SK-N-SH (cell line): ENCODE measurements around the gene WDR48. TPM values are rescaled to one million over a fixed set of nuclear protein-coding genes. Genes with fewer than 3 reads are reported as not detected.

Experiments used
- CTCF ChIA-PET: fragments of 300-600, 350-600 bp; formaldehyde crosslinking; extraction: SDS; loops from one replicate; lab custom pipeline; 2021; lab: Yijun Ruan, JAX
- POLR2A ChIA-PET: fragments of 350-600 bp; sonication (Branson Sonifier 250); formaldehyde crosslinking; extraction: SDS; loops from one replicate; lab custom pipeline; 2020; ENCODE audit warnings: antibody characterized with exemption, inconsistent platforms; lab: Yijun Ruan, JAX
- DNase-seq: peaks from one replicate; pipeline ENCODE4 v3.0.0; 2012
- H2AFZ ChIP-seq: fragments of 200-600 bp; sonication (generic); 2 replicates; pipeline ENCODE4 v1.8.1; 2016; ENCODE audit warnings: antibody characterized with exemption, mild to moderate bottlenecking, low read depth
- H3F3A ChIP-seq: fragments of 200-600 bp; sonication (generic); replicated peaks from 2 replicates; pipeline ENCODE3; 2016; ENCODE audit warnings: antibody characterized with exemption, mild to moderate bottlenecking; ENCODE audit not compliant: insufficient read depth
- H3K27ac ChIP-seq, 2 experiments: fragments of 200-500 bp in 1 of 2; fragments of 200-600 bp in 1 of 2; sonication (Bioruptor generic) in 1 of 2; sonication (generic), shearing (Covaris generic) in 1 of 2; 2 replicates each; pipeline versions ENCODE4 v1.5.1 to v1.6.1; 2014 to 2016; ENCODE audit warnings: low read depth in 2 of 2, inconsistent platforms in 1 of 2, low read length in 1 of 2, mild to moderate bottlenecking in 1 of 2, mixed read lengths in 1 of 2
- H3K27me3 ChIP-seq: fragments of 200-600 bp; sonication (generic), shearing (Covaris generic); 2 replicates; pipeline ENCODE4 v1.6.1; 2016; ENCODE audit warnings: mixed run types; ENCODE audit not compliant: insufficient read depth
- H3K36me3 ChIP-seq, 2 experiments: fragments of 200-500 bp in 1 of 2; fragments of 200-600 bp in 1 of 2; sonication (Bioruptor generic) in 1 of 2; sonication (generic) in 1 of 2; replicated peaks in 1 of 2; 2 replicates each; pipeline versions ENCODE3 to v1.5.1; 2014 to 2016; ENCODE audit warnings: low read length in 1 of 2, mild to moderate bottlenecking in 1 of 2; ENCODE audit not compliant: insufficient read depth in 2 of 2, control insufficient read depth in 1 of 2
- H3K4me1 ChIP-seq, 2 experiments: fragments of 200-500 bp in 1 of 2; fragments of 200-600 bp in 1 of 2; sonication (Bioruptor generic) in 1 of 2; sonication (generic), shearing (Covaris generic) in 1 of 2; 2 replicates each; pipeline versions ENCODE4 v1.5.1 to v1.6.1; 2014 to 2016; ENCODE audit warnings: low read depth in 1 of 2, low read length in 1 of 2, mixed run types in 1 of 2; ENCODE audit not compliant: insufficient read depth in 2 of 2, control insufficient read depth in 1 of 2
- H3K4me2 ChIP-seq: fragments of 200-600 bp; sonication (generic), shearing (Covaris generic); 2 replicates; pipeline ENCODE4 v1.6.1; 2017; ENCODE audit warnings: mixed run types
- H3K4me3 ChIP-seq, 2 experiments: fragments of 200-500 bp in 1 of 2; fragments of 200-600 bp in 1 of 2; sonication (Bioruptor generic) in 1 of 2; sonication (generic), shearing (Covaris generic) in 1 of 2; 2 replicates each; pipeline versions ENCODE4 v1.5.1 to v1.8.1; 2014 to 2016; ENCODE audit warnings: low read depth in 2 of 2, inconsistent platforms in 1 of 2, low read length in 1 of 2, mild to moderate bottlenecking in 1 of 2, mixed read lengths in 1 of 2, moderate library complexity in 1 of 2
- H3K79me2 ChIP-seq: fragments of 200-600 bp; sonication (generic); 2 replicates; pipeline ENCODE4 v1.8.1; 2017; ENCODE audit warnings: mild to moderate bottlenecking; ENCODE audit not compliant: insufficient read depth
- H3K9ac ChIP-seq: fragments of 200-600 bp; sonication (generic); 2 replicates; pipeline ENCODE4 v1.6.1; 2017; ENCODE audit warnings: mixed run types
- H3K9me2 ChIP-seq: fragments of 200-600 bp; sonication (generic); 2 replicates; pipeline ENCODE4 v1.6.1; 2017; ENCODE audit warnings: mixed run types
- H3K9me3 ChIP-seq: fragments of 200-600 bp; sonication (generic); 2 replicates; pipeline ENCODE4 v1.6.1; 2017; ENCODE audit warnings: mixed run types, mild to moderate bottlenecking, moderate library complexity
- H4K20me1 ChIP-seq: fragments of 200-600 bp; sonication (generic); 2 replicates; pipeline ENCODE4 v1.6.1; 2017; ENCODE audit warnings: mild to moderate bottlenecking, mixed run types; ENCODE audit not compliant: insufficient read depth
- EP300 ChIP-seq, 2 experiments: IDR thresholded peaks; 2 replicates each; pipeline versions ENCODE4 v1.4.0 to v1.6.1; 2012; ENCODE audit warnings: borderline replicate concordance in 1 of 2, low read depth in 1 of 2, low read length in 1 of 2
- EZH2phosphoT487 ChIP-seq: fragments of 200-600 bp; sonication (generic); IDR thresholded peaks from 2 replicates; pipeline ENCODE4 v1.6.1; 2017; ENCODE audit warnings: low read depth, mixed run types, mild to moderate bottlenecking, antibody characterized with exemption, moderate library complexity, borderline replicate concordance
- MAX ChIP-seq: IDR thresholded peaks from 2 replicates; pipeline ENCODE4 v1.4.0; 2012; ENCODE audit warnings: low read depth
- MEF2A ChIP-seq: IDR thresholded peaks from 2 replicates; pipeline ENCODE4 v1.4.0; 2012; ENCODE audit warnings: low read depth, borderline replicate concordance
- MXI1 ChIP-seq: IDR thresholded peaks from 2 replicates; pipeline ENCODE4 v1.6.1; 2012; ENCODE audit warnings: mild to moderate bottlenecking, low read depth, low read length, improper control_type of control experiment
- NFIC ChIP-seq: IDR thresholded peaks from 2 replicates; pipeline ENCODE4 v1.4.0; 2012; ENCODE audit warnings: borderline replicate concordance
- NRF1 ChIP-seq: IDR thresholded peaks from 2 replicates; pipeline ENCODE4 v1.6.1; 2012; ENCODE audit warnings: low read depth, mild to moderate bottlenecking, low read length
- POLR2AphosphoS5 ChIP-seq: IDR thresholded peaks from 2 replicates; pipeline ENCODE4 v1.6.1; 2012; ENCODE audit warnings: low read depth, low read length
- RAD21 ChIP-seq: IDR thresholded peaks from 2 replicates; pipeline ENCODE4 v1.6.1; 2012; ENCODE audit warnings: mild to moderate bottlenecking, low read length
- REST ChIP-seq: IDR thresholded peaks from 2 replicates; pipeline ENCODE4 v1.6.1; 2012; ENCODE audit warnings: mild to moderate bottlenecking, low read depth, low read length, moderate library complexity
- RFX5 ChIP-seq: IDR thresholded peaks from 2 replicates; pipeline ENCODE4 v1.6.1; 2012; ENCODE audit warnings: mild to moderate bottlenecking, improper control_type of control experiment, low read length
- WGBS: methylation state at CpG from one replicate; pipeline ENCODE4 v1.1.6; 2017; ENCODE audit warnings: low lambda C conversion rate; 5-methylcytosine and 5-hydroxymethylcytosine counted together
- polyA plus RNA-seq, 3 experiments: library from polyadenylated mRNA; depleted of rRNA; stranded (reverse); fragments of >200 nt; gene quantifications; 2 replicates each; pipeline ENCODE4 v1.2.3, GENCODE V29; 2012
- TF ChIP-seq, protein P1 (sequence below): fragments of 150-350 bp; IDR thresholded peaks from 2 replicates; pipeline ENCODE4 v1.6.1; 2016; ENCODE audit warnings: mild to moderate bottlenecking, low read depth, low read length
- TF ChIP-seq, protein P2 (sequence below): IDR thresholded peaks from 2 replicates; pipeline ENCODE4; 2012

WDR48 gene
- polyA plus RNA-seq, 1 of the 3 experiments (the other 2 are of a cell fraction), result 12.1 TPM

- Histone ChIP-seq H2AFZ (no peak overlapping the region), H3K9me3 (no peaks in the 10 kb centered on the region), H3K79me2 (no peaks in the 10 kb centered on the region), H3K27ac (no peak overlapping the region), H3K4me2 (no peak overlapping the region), H3K9me2 (no peaks in the 10 kb centered on the region), H4K20me1 (no peaks in the 10 kb centered on the region), H3K4me3 (no peak overlapping the region), H3K4me1 (no peaks in the 10 kb centered on the region), H3K27me3 (no peaks in the 10 kb centered on the region), H3K9ac (no peak overlapping the region), H3K36me3 (peaks cover 46 to 57% of the 10 kb centered on the region in 2 experiments), H3F3A (no peaks in the 10 kb centered on the region)
- DNase-seq, result no peak
- no peak for TF ChIP-seq POLR2AphosphoS5
- TF ChIP-seq REST, result no peak
- TF ChIP-seq, protein P1, sequence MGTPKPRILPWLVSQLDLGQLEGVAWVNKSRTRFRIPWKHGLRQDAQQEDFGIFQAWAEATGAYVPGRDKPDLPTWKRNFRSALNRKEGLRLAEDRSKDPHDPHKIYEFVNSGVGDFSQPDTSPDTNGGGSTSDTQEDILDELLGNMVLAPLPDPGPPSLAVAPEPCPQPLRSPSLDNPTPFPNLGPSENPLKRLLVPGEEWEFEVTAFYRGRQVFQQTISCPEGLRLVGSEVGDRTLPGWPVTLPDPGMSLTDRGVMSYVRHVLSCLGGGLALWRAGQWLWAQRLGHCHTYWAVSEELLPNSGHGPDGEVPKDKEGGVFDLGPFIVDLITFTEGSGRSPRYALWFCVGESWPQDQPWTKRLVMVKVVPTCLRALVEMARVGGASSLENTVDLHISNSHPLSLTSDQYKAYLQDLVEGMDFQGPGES, result no peak
- no peak for TF ChIP-seq EP300 (IDR thresholded peaks at IDR 0.05; ENCODE audit: borderline replicate concordance in 1 of 2, low read depth in 1 of 2, low read length in 1 of 2)
- TF ChIP-seq MXI1, result no peak
- TF ChIP-seq NRF1, result no peak
- TF ChIP-seq MAX, result no peak
- TF ChIP-seq RAD21, result no peak
- TF ChIP-seq EZH2phosphoT487, result no peak
- TF ChIP-seq, protein P2, sequence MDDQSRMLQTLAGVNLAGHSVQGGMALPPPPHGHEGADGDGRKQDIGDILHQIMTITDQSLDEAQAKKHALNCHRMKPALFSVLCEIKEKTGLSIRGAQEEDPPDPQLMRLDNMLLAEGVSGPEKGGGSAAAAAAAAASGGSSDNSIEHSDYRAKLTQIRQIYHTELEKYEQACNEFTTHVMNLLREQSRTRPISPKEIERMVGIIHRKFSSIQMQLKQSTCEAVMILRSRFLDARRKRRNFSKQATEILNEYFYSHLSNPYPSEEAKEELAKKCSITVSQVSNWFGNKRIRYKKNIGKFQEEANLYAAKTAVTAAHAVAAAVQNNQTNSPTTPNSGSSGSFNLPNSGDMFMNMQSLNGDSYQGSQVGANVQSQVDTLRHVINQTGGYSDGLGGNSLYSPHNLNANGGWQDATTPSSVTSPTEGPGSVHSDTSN, result no peak
- no peak for TF ChIP-seq RFX5
- TF ChIP-seq NFIC, result no peak
- TF ChIP-seq MEF2A, result no peak
- WGBS, result 100% methylated on average over 4 of the region's 4 CpGs
- POLR2A ChIA-PET, result no interaction called here
- CTCF ChIA-PET, result interaction anchor here (1.2 to 1.5 kb wide), 3 partner anchors 16 to 206 kb away, joined by 3 to 4 read pairs (median 3); no protein-coding TSS in a partner anchor
Observed at GRCh38 chr3:39082666-39083313, 31.0 kb downstream of the WDR48 start.
